H1 (cell line): ENCODE measurements around the gene CHSY3. TPM values are rescaled to one million over a fixed set of nuclear protein-coding genes. Genes with fewer than 3 reads are reported as not detected.

Experiments
- CTCF ChIA-PET: fragments of 300-600 bp; sonication (Branson Sonifier 250); formaldehyde crosslinking; loops from one replicate; lab custom pipeline; 2021; ENCODE audit not compliant: partially characterized antibody; lab: Charles Lee
- POLR2A ChIA-PET: fragments of 300-600 bp; sonication (Branson Sonifier 250); formaldehyde crosslinking; loops from one replicate; lab custom pipeline; 2021; ENCODE audit warnings: inconsistent platforms; ENCODE audit not compliant: partially characterized antibody; lab: Charles Lee
- DNase-seq, 2 experiments: peaks; one replicate each; pipeline versions ENCODE4 v3.0.0 to v3.0.0-alpha.2; 2010 to 2022; ENCODE audit warnings: low spot score in 2 of 2, low read depth in 1 of 2, mixed read lengths in 1 of 2
- FAIRE-seq: peaks from 2 replicates; lab custom pipeline; 2011; peaks lifted over from hg19 to GRCh38; lab: Jason Lieb, UNC
- H2AFZ ChIP-seq: 2 replicates; pipeline ENCODE4 v1.8.1; 2012; ENCODE audit warnings: low read length, inconsistent platforms
- H2AK5ac ChIP-seq: 2 replicates; pipeline ENCODE4 v1.6.1; 2013; ENCODE audit warnings: low read depth, low read length
- H2BK120ac ChIP-seq: replicated peaks from 2 replicates; pipeline ENCODE3; 2013; ENCODE audit warnings: low read depth, low read length, inconsistent platforms
- H2BK12ac ChIP-seq: 2 replicates; pipeline ENCODE4 v1.6.1; 2013; ENCODE audit warnings: low read depth, low read length
- H2BK15ac ChIP-seq: 2 replicates; pipeline ENCODE4 v1.6.1; 2013; ENCODE audit warnings: low read length
- H2BK20ac ChIP-seq: 2 replicates; pipeline ENCODE4 v1.6.1; 2013; ENCODE audit warnings: low read length
- H2BK5ac ChIP-seq: 2 replicates; pipeline ENCODE4 v1.6.1; 2013; ENCODE audit warnings: low read depth, low read length
- H3K14ac ChIP-seq: 2 replicates; pipeline ENCODE4 v1.6.1; 2013; ENCODE audit warnings: inconsistent platforms; ENCODE audit not compliant: insufficient read length
- H3K18ac ChIP-seq: 2 replicates; pipeline ENCODE4 v1.6.1; 2013; ENCODE audit warnings: low read length; ENCODE audit errors: extremely low read depth
- H3K23ac ChIP-seq: 2 replicates; pipeline ENCODE4 v1.6.1; 2013; ENCODE audit warnings: inconsistent platforms; ENCODE audit not compliant: insufficient read length
- H3K23me2 ChIP-seq: 2 replicates; pipeline ENCODE4 v1.6.1; 2013; ENCODE audit warnings: low read depth, low read length
- H3K27ac ChIP-seq: 2 replicates; pipeline ENCODE4 v1.6.1; 2011; ENCODE audit warnings: low read depth, low read length, inconsistent platforms
- H3K27me3 ChIP-seq, 4 experiments: replicated peaks in 1 of 4; 1 replicate in 1 of 4; 2 replicates in 3 of 4; pipeline versions ENCODE4 v1.6.1 to v1.8.1; 2011 to 2013; ENCODE audit warnings: low read length in 3 of 4, mild to moderate bottlenecking in 3 of 4, inconsistent platforms in 2 of 4, mixed read lengths in 2 of 4, moderate library complexity in 1 of 4; ENCODE audit not compliant: control insufficient read depth in 3 of 4, insufficient read depth in 3 of 4; ENCODE audit errors: extremely low read depth in 1 of 4
- H3K36me3 ChIP-seq, 4 experiments: 2 replicates each; pipeline versions ENCODE4 v1.6.1 to v1.8.1; 2011 to 2013; ENCODE audit warnings: mild to moderate bottlenecking in 4 of 4, low read length in 3 of 4, moderate library complexity in 2 of 4, control low read depth in 1 of 4, inconsistent platforms in 1 of 4; ENCODE audit not compliant: insufficient read depth in 4 of 4, control insufficient read depth in 2 of 4
- H3K4ac ChIP-seq: replicated peaks from 2 replicates; pipeline ENCODE3; 2013; ENCODE audit warnings: low read length, low read depth, mixed read lengths, inconsistent platforms; ENCODE audit not compliant: insufficient read length
- H3K4me1 ChIP-seq, 4 experiments: replicated peaks in 1 of 4; 1 replicate in 1 of 4; 2 replicates in 3 of 4; pipeline versions ENCODE4 v1.6.1 to v1.8.1; 2011 to 2013; ENCODE audit warnings: low read length in 3 of 4, inconsistent platforms in 2 of 4, mixed read lengths in 1 of 4; ENCODE audit not compliant: insufficient read depth in 4 of 4, control insufficient read depth in 3 of 4
- H3K4me2 ChIP-seq, 2 experiments: 2 replicates each; pipeline versions ENCODE4 v1.6.1 to v1.8.1; 2011 to 2013; ENCODE audit warnings: low read depth in 2 of 2, low read length in 2 of 2, control low read depth in 1 of 2, inconsistent platforms in 1 of 2, mild to moderate bottlenecking in 1 of 2; ENCODE audit not compliant: insufficient read depth in 1 of 2
- H3K4me3 ChIP-seq, 4 experiments: fragments of 200-600, 300-600 bp in 1 of 4; sonication (generic), shearing (Covaris generic), sonication (Bioruptor Twin) in 1 of 4; 2 replicates each; pipeline versions ENCODE4 v1.5.1 to v1.8.1; 2011 to 2016; ENCODE audit warnings: low read length in 4 of 4, low read depth in 3 of 4, control low read depth in 2 of 4, inconsistent platforms in 2 of 4, mild to moderate bottlenecking in 2 of 4, mixed read lengths in 1 of 4, moderate library complexity in 1 of 4; ENCODE audit not compliant: insufficient read depth in 2 of 4; ENCODE audit errors: extremely low read depth in 1 of 4
- H3K56ac ChIP-seq: replicated peaks from 2 replicates; pipeline ENCODE3; 2013; ENCODE audit warnings: low read depth, mild to moderate bottlenecking, mixed read lengths, low read length, inconsistent platforms; ENCODE audit not compliant: insufficient read length
- H3K79me1 ChIP-seq: 2 replicates; pipeline ENCODE4 v1.6.1; 2013; ENCODE audit warnings: low read depth, low read length, control low read depth
- H3K79me2 ChIP-seq, 2 experiments: 2 replicates each; pipeline versions ENCODE4 v1.6.1 to v1.8.1; 2012 to 2013; ENCODE audit warnings: low read length in 2 of 2, mild to moderate bottlenecking in 2 of 2, inconsistent platforms in 1 of 2; ENCODE audit not compliant: insufficient read depth in 2 of 2, control insufficient read depth in 1 of 2
- H3K9ac ChIP-seq, 4 experiments: replicated peaks in 1 of 4; 1 replicate in 1 of 4; 2 replicates in 3 of 4; pipeline versions ENCODE4 v1.6.1 to v1.8.1; 2011 to 2013; ENCODE audit warnings: low read depth in 3 of 4, low read length in 3 of 4, control low read depth in 2 of 4, mild to moderate bottlenecking in 2 of 4, moderate library complexity in 2 of 4, inconsistent platforms in 1 of 4; ENCODE audit errors: extremely low read depth in 1 of 4
- H3K9me3 ChIP-seq, 2 experiments: 2 replicates each; pipeline versions ENCODE4 v1.6.1 to v1.8.1; 2012 to 2013; ENCODE audit warnings: mild to moderate bottlenecking in 2 of 2, moderate library complexity in 2 of 2, control low read depth in 1 of 2, inconsistent platforms in 1 of 2, low read depth in 1 of 2, low read length in 1 of 2, mixed read lengths in 1 of 2; ENCODE audit not compliant: insufficient read depth in 2 of 2
- H4K20me1 ChIP-seq, 2 experiments: replicated peaks in 1 of 2; 2 replicates each; pipeline versions ENCODE3 to v1.8.1; 2011 to 2013; ENCODE audit warnings: inconsistent platforms in 2 of 2, low read length in 2 of 2, mild to moderate bottlenecking in 1 of 2; ENCODE audit not compliant: insufficient read depth in 2 of 2, control insufficient read depth in 1 of 2
- H4K5ac ChIP-seq: 2 replicates; pipeline ENCODE4 v1.6.1; 2013; ENCODE audit warnings: low read length, low read depth, mixed read lengths, inconsistent platforms; ENCODE audit not compliant: insufficient read length
- H4K8ac ChIP-seq: 2 replicates; pipeline ENCODE4 v1.8.0; 2013; ENCODE audit warnings: mild to moderate bottlenecking, moderate library complexity, low read length, inconsistent platforms; ENCODE audit not compliant: insufficient read depth; ENCODE audit errors: extremely low read depth
- H4K91ac ChIP-seq: replicated peaks from 2 replicates; pipeline ENCODE3; 2013; ENCODE audit warnings: low read length, mixed read lengths, inconsistent platforms; ENCODE audit not compliant: insufficient read length
- BRCA1 ChIP-seq: IDR thresholded peaks from 2 replicates; pipeline ENCODE4 v1.6.1; 2012; ENCODE audit warnings: low read depth, low read length, improper control_type of control experiment
- CREB1 ChIP-seq: IDR thresholded peaks from 2 replicates; pipeline ENCODE4 v1.6.1; 2012; ENCODE audit warnings: inconsistent platforms
- EP300 ChIP-seq, 2 experiments: IDR thresholded peaks; 1 replicate in 1 of 2; 2 replicates in 1 of 2; pipeline ENCODE4 v1.6.1; 2011 to 2012; ENCODE audit warnings: low read depth in 2 of 2, low read length in 2 of 2, mild to moderate bottlenecking in 2 of 2, borderline replicate concordance in 1 of 2, inconsistent platforms in 1 of 2, moderate library complexity in 1 of 2
- NANOG ChIP-seq: IDR thresholded peaks from 2 replicates; pipeline ENCODE4 v1.6.1; 2011; ENCODE audit warnings: low read length, low read depth, mild to moderate bottlenecking, inconsistent platforms; ENCODE audit not compliant: insufficient read depth, poor library complexity, severe bottlenecking
- NRF1 ChIP-seq: IDR thresholded peaks from 2 replicates; pipeline ENCODE4 v1.6.1; 2011; ENCODE audit warnings: mild to moderate bottlenecking, low read depth, low read length, improper control_type of control experiment
- POU5F1 ChIP-seq: IDR thresholded peaks from 2 replicates; pipeline ENCODE4 v1.6.1; 2011; ENCODE audit warnings: low read depth, mild to moderate bottlenecking, low read length, moderate library complexity
- RNF2 ChIP-seq: fragments of 200-900, 300-1000 bp; sonication (generic); IDR thresholded peaks from 2 replicates; pipeline ENCODE4 v1.7.1; 2016; ENCODE audit warnings: borderline replicate concordance, low read depth, mild to moderate bottlenecking, antibody characterized with exemption, low read length; ENCODE audit not compliant: poor library complexity, severe bottlenecking; ENCODE audit errors: missing control alignments
- RXRA ChIP-seq: IDR thresholded peaks from 2 replicates; pipeline ENCODE4 v1.6.1; 2011; ENCODE audit warnings: low read depth, mild to moderate bottlenecking, low read length, moderate library complexity; ENCODE audit not compliant: insufficient read depth
- TAF7 ChIP-seq: optimal IDR thresholded peaks from 2 replicates; pipeline ENCODE3; 2011; ENCODE audit warnings: low read depth, mild to moderate bottlenecking, inconsistent platforms, low read length, moderate library complexity, borderline replicate concordance
- WGBS, 2 experiments: shearing (Covaris generic) in 1 of 2; methylation state at CpG; one replicate each; pipeline versions ENCODE4 v1.1.6 to v1.1.7; 2013 to 2015; ENCODE audit warnings: low lambda C conversion rate in 2 of 2, mixed read lengths in 2 of 2, inconsistent platforms in 1 of 2, low coverage in 1 of 2, missing lambda C conversion rate in 1 of 2; ENCODE audit not compliant: insufficient replicate concordance in 2 of 2, insufficient coverage in 1 of 2, insufficient read length in 1 of 2; ENCODE audit errors: extremely low coverage in 1 of 2, missing lambda C conversion rate in 1 of 2; 5-methylcytosine and 5-hydroxymethylcytosine counted together
- polyA plus RNA-seq, 7 experiments: library from polyadenylated mRNA; depleted of rRNA in 3 of 7; stranded (reverse) in 5 of 7; unstranded in 2 of 7; fragments of >200 nt in 5 of 7; fragments of 200-250 nt in 2 of 7; gene quantifications; 1 replicate in 5 of 7; 2 replicates in 1 of 7; 4 replicates in 1 of 7; pipeline versions ENCODE4 v1.2.1 to v1.2.3, GENCODE V29; 2011 to 2013; ENCODE audit warnings: missing spikeins in 2 of 7, mixed read lengths in 2 of 7
- total RNA-seq: library from RNA; stranded (reverse); fragmentation: NEBNext Ultra II Directional; extraction: Animal tissue kit (Norgen Biotek cat#: 25700); gene quantifications from 2 replicates; pipeline ENCODE4 v1.2.1, GENCODE V29; 2021
- TF ChIP-seq, protein P1 (sequence below): IDR thresholded peaks from 2 replicates; pipeline ENCODE4 v1.6.1; 2011; ENCODE audit warnings: low read length, improper control_type of control experiment

Gene CHSY3
- total and polyA plus RNA-seq, 2 of the 8 experiments (the other 6 are each of a cell fraction or from before 2014, with no cell fraction given): 0.24 to 1.8 TPM

DNA sequence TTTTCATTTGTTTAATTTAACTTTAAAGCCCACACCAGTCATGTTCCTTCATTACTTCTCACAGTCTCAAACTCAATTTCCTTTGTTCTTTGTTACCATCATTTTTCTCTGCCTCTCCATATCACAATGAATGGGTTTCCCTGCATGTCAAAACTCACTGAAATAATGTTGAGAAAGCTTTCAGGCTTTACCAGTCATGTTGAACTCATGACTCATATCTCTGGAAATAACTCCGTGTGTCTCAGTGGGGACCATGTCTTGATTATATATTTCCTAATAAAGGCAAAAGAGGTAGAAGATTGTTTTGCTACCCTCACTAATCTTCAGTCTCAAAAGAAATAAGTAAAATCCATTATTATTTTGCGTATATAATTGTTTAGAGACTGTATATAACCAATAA is 231.2 kb downstream of the CHSY3 start:
- H3K56ac ChIP-seq: no peak overlapping the region
- no peak overlapping the region for H2BK20ac ChIP-seq
- no peaks in the 10 kb centered on the region for H3K79me1 ChIP-seq
- no peak overlapping the region for H3K9ac ChIP-seq
- no peak overlapping the region for H2AFZ ChIP-seq
- H4K20me1 ChIP-seq: no peaks in the 10 kb centered on the region
- H3K23me2 ChIP-seq: no peaks in the 10 kb centered on the region
- CTCF ChIA-PET: interaction anchor here (1.0 to 1.7 kb wide), 3 partner anchors 11 to 364 kb away, joined by 3 to 8 read pairs (median 3); no protein-coding TSS in a partner anchor
- POLR2A ChIA-PET: no interaction called here
- no peak overlapping the region for H4K91ac ChIP-seq
- no peaks in the 10 kb centered on the region for H3K79me2 ChIP-seq
- H3K18ac ChIP-seq: no peak overlapping the region
- TF ChIP-seq RNF2: no peak
- TF ChIP-seq RXRA: no peak
- TF ChIP-seq EP300 (IDR thresholded peaks at IDR 0.05; ENCODE audit: borderline replicate concordance in 1 of 2, low read depth in 2 of 2, low read length in 2 of 2): no peak
- no peak for TF ChIP-seq CREB1
- no peak for TF ChIP-seq BRCA1
- no peak for TF ChIP-seq POU5F1
- no peak for TF ChIP-seq NANOG
- TF ChIP-seq TAF7: no peak
- no peak for TF ChIP-seq NRF1
- TF ChIP-seq, protein P1, sequence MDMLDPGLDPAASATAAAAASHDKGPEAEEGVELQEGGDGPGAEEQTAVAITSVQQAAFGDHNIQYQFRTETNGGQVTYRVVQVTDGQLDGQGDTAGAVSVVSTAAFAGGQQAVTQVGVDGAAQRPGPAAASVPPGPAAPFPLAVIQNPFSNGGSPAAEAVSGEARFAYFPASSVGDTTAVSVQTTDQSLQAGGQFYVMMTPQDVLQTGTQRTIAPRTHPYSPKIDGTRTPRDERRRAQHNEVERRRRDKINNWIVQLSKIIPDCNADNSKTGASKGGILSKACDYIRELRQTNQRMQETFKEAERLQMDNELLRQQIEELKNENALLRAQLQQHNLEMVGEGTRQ: no peak
- H3K9me3 ChIP-seq: no peaks in the 10 kb centered on the region
- H3K4me3 ChIP-seq: no peak overlapping the region
- no peak overlapping the region for H2AK5ac ChIP-seq
- no peak overlapping the region for H3K4ac ChIP-seq
- no peak for FAIRE-seq
- H4K5ac ChIP-seq: no peak overlapping the region
- H2BK5ac ChIP-seq: no peak overlapping the region
- H2BK12ac ChIP-seq: no peak overlapping the region
- H3K4me1 ChIP-seq: no peaks in the 10 kb centered on the region
- H3K4me2 ChIP-seq: no peak overlapping the region
- no peaks in the 10 kb centered on the region for H3K27me3 ChIP-seq
- WGBS, 2 experiments: 92% methylated on average over 2 of the region's 2 CpGs; no CpG with 5 or more reads in 1 of the 2 experiments
- no peak for DNase-seq
- peaks cover 0 to 2% (median 0%) of the 10 kb centered on the region in 4 experiments; a peak in 1 of 8 replicates for H3K36me3 ChIP-seq
- no peak overlapping the region for H2BK15ac ChIP-seq
- H2BK120ac ChIP-seq: no peak overlapping the region
- H3K23ac ChIP-seq: no peak overlapping the region
- H4K8ac ChIP-seq: no peak overlapping the region
- H3K14ac ChIP-seq: no peak overlapping the region
- no peak overlapping the region for H3K27ac ChIP-seq
